Measurements from ENCODE around the gene ZNF521.

The ZNF521 gene

DNA sequence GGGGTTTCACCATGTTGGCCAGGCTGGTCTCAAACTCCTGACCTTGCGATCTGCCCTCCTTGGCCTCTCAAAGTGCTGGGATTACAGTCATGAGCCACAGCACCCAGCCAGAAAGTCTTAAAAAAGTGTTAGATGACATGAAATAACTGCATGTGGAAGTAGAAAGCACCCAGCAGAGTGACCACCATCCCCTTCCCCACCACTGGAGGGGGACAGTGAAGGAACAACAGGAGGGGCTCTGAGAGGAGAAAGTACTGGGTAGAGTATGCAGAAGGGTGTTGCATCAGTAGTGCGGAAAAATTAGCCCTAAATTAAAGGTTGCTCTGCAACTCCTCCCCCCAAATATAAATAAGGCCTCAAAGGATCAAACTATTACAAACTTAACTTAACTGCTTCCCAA is 230.5 kb downstream of the ZNF521 start:
- no peaks in the 10 kb centered on the region for H3K27me3 Mint-ChIP-seq
- H3K9me3 Mint-ChIP-seq = no peaks in the 10 kb centered on the region
- CTCF ChIA-PET = no interaction called here
- H3K27ac Mint-ChIP-seq = no peak overlapping the region
- H3K4me3 Mint-ChIP-seq = no peak overlapping the region
- no peak for DNase-seq
- no peaks in the 10 kb centered on the region for H3K36me3 Mint-ChIP-seq
- H3K4me1 Mint-ChIP-seq = no peaks in the 10 kb centered on the region

DNA sequence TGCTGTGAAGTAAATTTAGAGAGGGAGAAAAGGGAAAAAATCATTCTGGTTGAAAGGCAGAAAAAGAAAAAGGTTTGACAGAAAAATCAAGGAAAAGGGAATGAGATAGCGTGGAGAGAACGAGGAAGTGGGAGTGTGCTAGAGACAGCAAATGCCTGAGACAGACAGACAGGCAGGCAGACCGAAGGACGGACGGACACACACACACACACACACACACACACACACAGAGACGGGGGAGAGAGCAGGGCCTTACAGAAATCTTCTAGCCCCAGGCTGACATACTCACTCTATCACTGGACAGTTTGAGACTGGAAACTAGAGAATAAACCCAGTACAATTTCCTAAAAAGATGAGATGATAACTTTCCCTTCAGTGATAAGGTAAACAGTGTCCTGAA is 238.4 kb downstream of the ZNF521 start:
- Mint-ChIP-seq H3K4me1 (no peaks in the 10 kb centered on the region), H3K27ac (no peak overlapping the region), H3K9me3 (peaks cover 3% of the 10 kb centered on the region), H3K4me3 (no peak overlapping the region), H3K27me3 (no peaks in the 10 kb centered on the region), H3K36me3 (no peaks in the 10 kb centered on the region)
- DNase-seq = no peak
- CTCF ChIA-PET = no interaction called here

- no peak for DNase-seq
- Mint-ChIP-seq H3K4me1 (no peaks in the 10 kb centered on the region), H3K27me3 (no peaks in the 10 kb centered on the region), H3K36me3 (no peaks in the 10 kb centered on the region), H3K27ac (no peak overlapping the region), H3K9me3 (peaks cover 3% of the 10 kb centered on the region), H3K4me3 (no peak overlapping the region)
- CTCF ChIA-PET = no interaction called here
Observed at GRCh38 chr18:25112821-25113434, 239.0 kb downstream of the ZNF521 start.

DNA sequence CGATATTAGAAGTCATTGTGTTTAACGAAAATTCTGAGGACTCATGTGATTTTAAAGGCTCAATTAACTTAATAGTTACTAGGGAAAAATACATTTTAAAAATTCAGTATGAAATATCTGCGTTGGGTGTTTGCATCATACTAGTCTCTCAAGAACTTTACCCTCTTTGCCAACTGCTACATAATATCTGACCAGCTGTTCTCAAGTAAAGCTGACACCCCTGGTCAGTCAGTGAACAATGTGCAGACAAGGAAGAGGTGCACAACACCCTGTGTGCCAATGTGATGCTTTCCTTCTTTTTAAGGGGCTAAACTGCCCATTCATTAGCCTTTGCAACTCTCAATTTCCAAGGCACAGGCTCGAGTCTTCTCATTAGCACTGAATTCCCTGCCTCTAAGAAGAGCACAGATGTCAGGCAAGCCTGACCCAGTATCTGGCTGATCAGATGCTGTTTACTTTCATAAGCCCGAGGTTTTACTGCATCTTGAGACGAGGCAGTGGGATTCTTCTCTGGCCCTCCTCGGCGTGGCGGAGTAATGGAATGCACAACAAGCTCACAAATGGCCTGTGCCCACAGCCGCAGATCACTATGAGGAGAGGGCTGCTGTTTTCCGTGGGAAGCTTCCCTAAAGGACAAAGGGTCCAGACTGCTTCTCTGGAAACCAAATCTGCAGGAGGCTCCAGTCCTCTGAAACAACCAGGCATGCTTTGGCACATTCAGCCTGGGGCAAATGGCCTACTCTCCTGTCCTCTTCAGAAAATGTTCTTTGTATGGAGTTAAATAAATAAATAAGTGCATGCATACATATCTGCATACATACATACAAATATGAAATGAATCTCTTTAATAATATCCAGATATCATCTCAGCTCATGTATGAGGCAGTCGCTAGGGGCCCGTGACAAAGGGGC is 240.3 kb downstream of the ZNF521 start:
- H3K4me1 Mint-ChIP-seq = no peaks in the 10 kb centered on the region
- no peak overlapping the region for H3K4me3 Mint-ChIP-seq
- DNase-seq = no peak
- H3K36me3 Mint-ChIP-seq = no peaks in the 10 kb centered on the region
- no peak overlapping the region for H3K27ac Mint-ChIP-seq
- no peaks in the 10 kb centered on the region for H3K27me3 Mint-ChIP-seq
- H3K9me3 Mint-ChIP-seq = peaks cover 3% of the 10 kb centered on the region
- CTCF ChIA-PET = no interaction called here

- H3K27me3 Mint-ChIP-seq = no peaks in the 10 kb centered on the region
- no peak overlapping the region for H3K4me3 Mint-ChIP-seq
- H3K4me1 Mint-ChIP-seq = no peaks in the 10 kb centered on the region
- H3K9me3 Mint-ChIP-seq = peaks cover 3% of the 10 kb centered on the region
- no peak for DNase-seq
- CTCF ChIA-PET = no interaction called here
- H3K36me3 Mint-ChIP-seq = no peaks in the 10 kb centered on the region
- H3K27ac Mint-ChIP-seq = no peak overlapping the region
Observed at GRCh38 chr18:25109484-25109883, 242.5 kb downstream of the ZNF521 start.

- no peak overlapping the region for H3K4me3 Mint-ChIP-seq
- no peaks in the 10 kb centered on the region for H3K9me3 Mint-ChIP-seq
- H3K36me3 Mint-ChIP-seq = no peaks in the 10 kb centered on the region
- no peak overlapping the region for H3K27ac Mint-ChIP-seq
- no peak for DNase-seq
- CTCF ChIA-PET = no interaction called here
- H3K4me1 Mint-ChIP-seq = no peaks in the 10 kb centered on the region
- H3K27me3 Mint-ChIP-seq = no peaks in the 10 kb centered on the region
Observed at GRCh38 chr18:25103468-25104155, 248.4 kb downstream of the ZNF521 start.

DNA sequence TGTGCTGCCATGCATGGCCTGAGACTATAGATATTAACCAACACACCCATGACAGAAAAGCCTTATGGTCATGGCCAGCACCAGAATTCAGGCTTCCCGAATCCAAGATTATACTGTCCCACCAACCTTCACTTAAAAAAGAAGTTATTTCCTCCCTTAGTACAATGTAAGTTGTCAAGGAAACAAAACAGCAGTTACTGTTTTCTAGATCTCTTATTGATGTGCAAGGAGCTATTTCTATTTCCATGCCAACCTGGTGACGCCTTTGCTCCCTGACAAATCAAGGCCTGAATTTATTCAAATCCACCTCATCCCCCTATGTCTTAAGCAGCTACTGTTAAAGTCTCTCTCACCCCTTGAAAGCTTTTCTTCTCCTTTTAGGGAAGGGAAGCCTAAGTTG is 249.3 kb downstream of the ZNF521 start:
- Mint-ChIP-seq H3K4me1 (no peaks in the 10 kb centered on the region), H3K9me3 (no peaks in the 10 kb centered on the region), H3K27me3 (no peaks in the 10 kb centered on the region), H3K4me3 (no peak overlapping the region), H3K27ac (no peak overlapping the region), H3K36me3 (no peaks in the 10 kb centered on the region)
- DNase-seq = no peak
- CTCF ChIA-PET = no interaction called here

GRCh38 chr18:25100418-25100817 is 251.5 kb downstream of the ZNF521 start:
- CTCF ChIA-PET = no interaction called here
- Mint-ChIP-seq H3K4me1 (no peaks in the 10 kb centered on the region), H3K9me3 (no peaks in the 10 kb centered on the region), H3K27me3 (no peaks in the 10 kb centered on the region), H3K4me3 (no peak overlapping the region), H3K27ac (no peak overlapping the region), H3K36me3 (no peaks in the 10 kb centered on the region)
- DNase-seq = no peak

GRCh38 chr18:25099895-25100294 is 252.1 kb downstream of the ZNF521 start:
- CTCF ChIA-PET = no interaction called here
- Mint-ChIP-seq H3K36me3 (no peaks in the 10 kb centered on the region), H3K9me3 (no peaks in the 10 kb centered on the region), H3K4me3 (no peak overlapping the region), H3K27ac (no peak overlapping the region), H3K4me1 (no peaks in the 10 kb centered on the region), H3K27me3 (no peaks in the 10 kb centered on the region)
- no peak for DNase-seq

DNA sequence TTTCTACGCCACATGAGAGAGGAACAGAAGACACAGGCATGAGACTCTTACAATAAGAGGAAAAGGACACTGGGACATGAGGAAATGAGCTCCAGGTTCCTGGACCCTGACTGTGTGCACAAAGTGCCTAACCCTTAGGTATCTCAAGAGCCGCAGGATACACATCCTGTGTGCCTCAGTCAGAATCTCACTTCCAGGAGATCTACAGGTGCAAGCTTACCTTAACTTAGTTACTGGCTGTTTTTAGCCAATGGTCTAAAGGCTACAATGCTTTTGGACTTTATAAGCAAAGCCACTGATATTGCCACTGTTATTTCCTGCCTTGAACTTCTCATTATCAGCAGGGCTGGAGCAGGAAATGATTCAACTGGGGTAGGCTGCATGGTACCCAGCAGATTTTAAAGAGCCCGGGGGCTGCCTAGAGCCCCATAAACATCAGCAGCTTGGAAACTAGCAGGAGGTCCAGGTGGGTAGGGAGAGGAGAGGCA is 254.4 kb downstream of the ZNF521 start:
- CTCF ChIA-PET = no interaction called here
- DNase-seq = no peak
- Mint-ChIP-seq H3K27me3 (no peaks in the 10 kb centered on the region), H3K36me3 (no peaks in the 10 kb centered on the region), H3K27ac (no peak overlapping the region), H3K4me3 (no peak overlapping the region), H3K9me3 (no peaks in the 10 kb centered on the region), H3K4me1 (no peaks in the 10 kb centered on the region)

GRCh38 chr18:25097057-25097456 is 254.9 kb downstream of the ZNF521 start:
- CTCF ChIA-PET = no interaction called here
- no peaks in the 10 kb centered on the region for H3K36me3 Mint-ChIP-seq
- H3K4me3 Mint-ChIP-seq = no peak overlapping the region
- no peak for DNase-seq
- no peaks in the 10 kb centered on the region for H3K9me3 Mint-ChIP-seq
- H3K4me1 Mint-ChIP-seq = no peaks in the 10 kb centered on the region
- H3K27ac Mint-ChIP-seq = no peak overlapping the region
- no peaks in the 10 kb centered on the region for H3K27me3 Mint-ChIP-seq

- CTCF ChIA-PET = no interaction called here
- no peak overlapping the region for H3K27ac Mint-ChIP-seq
- DNase-seq = no peak
- no peaks in the 10 kb centered on the region for H3K27me3 Mint-ChIP-seq
- no peaks in the 10 kb centered on the region for H3K4me1 Mint-ChIP-seq
- no peaks in the 10 kb centered on the region for H3K36me3 Mint-ChIP-seq
- H3K4me3 Mint-ChIP-seq = no peak overlapping the region
- H3K9me3 Mint-ChIP-seq = no peaks in the 10 kb centered on the region
Observed at GRCh38 chr18:25093141-25093540, 258.8 kb downstream of the ZNF521 start.

- no peak overlapping the region for H3K4me3 Mint-ChIP-seq
- CTCF ChIA-PET = no interaction called here
- no peaks in the 10 kb centered on the region for H3K9me3 Mint-ChIP-seq
- H3K27ac Mint-ChIP-seq = no peak overlapping the region
- H3K36me3 Mint-ChIP-seq = no peaks in the 10 kb centered on the region
- H3K4me1 Mint-ChIP-seq = no peaks in the 10 kb centered on the region
- no peak for DNase-seq
- no peaks in the 10 kb centered on the region for H3K27me3 Mint-ChIP-seq
Observed at GRCh38 chr18:25089470-25089869, 262.5 kb downstream of the ZNF521 start.

- Mint-ChIP-seq H3K27ac (no peak overlapping the region), H3K36me3 (no peaks in the 10 kb centered on the region), H3K4me1 (no peaks in the 10 kb centered on the region), H3K9me3 (no peaks in the 10 kb centered on the region), H3K4me3 (no peak overlapping the region), H3K27me3 (no peaks in the 10 kb centered on the region)
- DNase-seq = no peak
- CTCF ChIA-PET = no interaction called here
Observed at GRCh38 chr18:25086876-25087275, 265.1 kb downstream of the ZNF521 start.

DNA sequence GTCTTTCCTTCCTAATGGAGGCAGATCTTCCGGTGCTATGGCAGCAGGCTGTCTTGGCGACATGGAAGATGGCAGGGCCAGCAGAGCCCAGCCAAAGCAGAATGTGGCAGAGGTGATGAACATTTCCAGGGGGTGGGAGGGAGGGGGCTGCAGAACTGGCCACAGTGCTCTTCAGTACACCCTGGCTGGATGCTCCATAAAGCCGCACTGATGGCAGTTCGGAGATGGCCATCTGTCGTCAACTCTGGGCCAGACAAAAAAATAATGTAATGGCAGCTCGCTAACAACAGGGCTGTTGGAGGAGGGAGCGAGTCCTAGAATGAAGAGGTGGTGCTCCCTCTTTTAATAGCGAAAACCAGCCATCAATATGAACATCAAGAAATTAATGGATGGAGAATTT is 271.0 kb downstream of the ZNF521 start:
- Mint-ChIP-seq H3K4me3 (no peak overlapping the region), H3K4me1 (no peaks in the 10 kb centered on the region), H3K27ac (no peak overlapping the region), H3K27me3 (no peaks in the 10 kb centered on the region), H3K9me3 (no peaks in the 10 kb centered on the region), H3K36me3 (no peaks in the 10 kb centered on the region)
- DNase-seq = no peak
- CTCF ChIA-PET = no interaction called here

All from activated naive CD4-positive, alpha-beta T cell treated with anti-CD3 and anti-CD28 coated beads, Interleukin-2, amount 10 ng/mL, durations not matched to agents 7 days and 5 days (primary cell).